Loucy (cell line): ENCODE data around the gene SHD.

Experiments used
- H2AFZ ChIP-seq: fragments of 200-600 bp; sonication (generic); 2 replicates; pipeline ENCODE4 v1.6.0; 2016; ENCODE audit warnings: antibody characterized with exemption, mild to moderate bottlenecking, low read length, moderate library complexity
- H3F3A ChIP-seq: fragments of 200-600 bp; 2 replicates; pipeline ENCODE4 v1.6.0; 2016; ENCODE audit warnings: antibody characterized with exemption, low read depth, mild to moderate bottlenecking
- H3K27me3 ChIP-seq: fragments of 200-600 bp; sonication (generic); 2 replicates; pipeline ENCODE4 v1.6.1; 2014; ENCODE audit warnings: low read length, mild to moderate bottlenecking; ENCODE audit not compliant: insufficient read depth, poor library complexity, severe bottlenecking
- H3K36me3 ChIP-seq: fragments of 200-600 bp; sonication (generic); 2 replicates; pipeline ENCODE4 v1.6.1; 2016; ENCODE audit warnings: low read length; ENCODE audit not compliant: insufficient read depth
- H3K4me1 ChIP-seq: fragments of 200-600 bp; sonication (generic); 2 replicates; pipeline ENCODE4 v1.5.1; 2014; ENCODE audit warnings: low read length, mild to moderate bottlenecking; ENCODE audit not compliant: insufficient read depth, poor library complexity, severe bottlenecking
- H3K4me2 ChIP-seq: fragments of 200-600 bp; sonication (generic); 2 replicates; pipeline ENCODE4 v1.6.0; 2014; ENCODE audit warnings: antibody characterized with exemption, low read length, low read depth, mild to moderate bottlenecking; ENCODE audit not compliant: poor library complexity, severe bottlenecking
- H3K4me3 ChIP-seq: fragments of 200-600 bp; sonication (generic); 2 replicates; pipeline ENCODE4 v1.5.1; 2014; ENCODE audit warnings: low read length, mild to moderate bottlenecking, mixed read lengths; ENCODE audit not compliant: poor library complexity, severe bottlenecking
- H3K79me2 ChIP-seq: fragments of 200-600 bp; sonication (generic); 2 replicates; pipeline ENCODE4 v1.6.1; 2014; ENCODE audit warnings: low read length; ENCODE audit not compliant: insufficient read depth
- H3K9ac ChIP-seq: fragments of 200-600 bp; sonication (generic); 2 replicates; pipeline ENCODE4 v1.6.0; 2014; ENCODE audit warnings: mild to moderate bottlenecking, low read depth, low read length, moderate library complexity; ENCODE audit not compliant: poor library complexity, severe bottlenecking
- H3K9me2 ChIP-seq: fragments of 200-600 bp; sonication (generic); replicated peaks from 2 replicates; pipeline ENCODE4 v1.6.1; 2016; ENCODE audit warnings: low read depth, low read length, mixed read lengths
- H3K9me3 ChIP-seq: fragments of 200-600 bp; sonication (generic); 2 replicates; pipeline ENCODE4 v1.6.1; 2014; ENCODE audit warnings: mild to moderate bottlenecking, antibody characterized with exemption, low read length, low read depth; ENCODE audit not compliant: insufficient read depth
- H4K20me1 ChIP-seq: fragments of 200-600 bp; sonication (generic); 2 replicates; pipeline ENCODE4 v1.6.0; 2014; ENCODE audit warnings: antibody characterized with exemption, low read length, mild to moderate bottlenecking; ENCODE audit not compliant: insufficient read depth, poor library complexity, severe bottlenecking
- EZH2phosphoT487 ChIP-seq: fragments of 200-600 bp; IDR thresholded peaks from 2 replicates; pipeline ENCODE4 v1.6.1; 2018; ENCODE audit warnings: antibody characterized with exemption, mild to moderate bottlenecking, moderate library complexity, borderline replicate concordance
- TF ChIP-seq, protein P1 (sequence below): fragments of 200-600 bp; sonication (generic); conservative IDR thresholded peaks from 2 replicates; pipeline ENCODE4 v1.5.1; 2014; ENCODE audit warnings: mild to moderate bottlenecking, antibody characterized with exemption, low read length

The SHD gene

DNA sequence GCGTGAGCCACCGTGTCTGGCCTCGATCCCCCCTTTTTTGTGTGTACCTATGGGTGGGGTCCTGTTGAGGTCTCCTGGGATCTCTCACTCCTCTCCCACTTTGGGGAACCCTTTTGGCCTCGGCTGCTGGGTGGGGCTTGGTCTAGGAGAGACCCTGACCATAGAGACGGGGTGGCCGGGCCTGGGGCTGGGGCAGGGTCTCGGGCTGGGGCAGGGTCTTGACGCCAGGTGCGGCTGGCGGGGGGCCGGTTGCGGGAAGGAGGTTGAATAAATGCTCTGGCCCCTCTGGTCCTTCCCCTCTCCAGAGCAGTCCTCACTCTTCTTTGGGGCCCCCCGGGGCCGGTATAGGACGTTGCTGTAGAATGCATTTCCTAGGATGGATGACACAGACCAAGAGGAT lies 13.4 kb downstream of the SHD start:
- no peak overlapping the region for H2AFZ ChIP-seq
- H3F3A ChIP-seq, result no peaks in the 10 kb centered on the region
- H3K27me3 ChIP-seq, result no peaks in the 10 kb centered on the region
- H4K20me1 ChIP-seq, result no peaks in the 10 kb centered on the region
- H3K4me3 ChIP-seq, result no peak overlapping the region
- H3K4me1 ChIP-seq, result no peaks in the 10 kb centered on the region
- H3K79me2 ChIP-seq, result no peaks in the 10 kb centered on the region
- no peak overlapping the region for H3K4me2 ChIP-seq
- H3K36me3 ChIP-seq, result no peaks in the 10 kb centered on the region
- no peak overlapping the region for H3K9ac ChIP-seq
- no peaks in the 10 kb centered on the region for H3K9me3 ChIP-seq
- no peaks in the 10 kb centered on the region for H3K9me2 ChIP-seq
- TF ChIP-seq, protein P1, sequence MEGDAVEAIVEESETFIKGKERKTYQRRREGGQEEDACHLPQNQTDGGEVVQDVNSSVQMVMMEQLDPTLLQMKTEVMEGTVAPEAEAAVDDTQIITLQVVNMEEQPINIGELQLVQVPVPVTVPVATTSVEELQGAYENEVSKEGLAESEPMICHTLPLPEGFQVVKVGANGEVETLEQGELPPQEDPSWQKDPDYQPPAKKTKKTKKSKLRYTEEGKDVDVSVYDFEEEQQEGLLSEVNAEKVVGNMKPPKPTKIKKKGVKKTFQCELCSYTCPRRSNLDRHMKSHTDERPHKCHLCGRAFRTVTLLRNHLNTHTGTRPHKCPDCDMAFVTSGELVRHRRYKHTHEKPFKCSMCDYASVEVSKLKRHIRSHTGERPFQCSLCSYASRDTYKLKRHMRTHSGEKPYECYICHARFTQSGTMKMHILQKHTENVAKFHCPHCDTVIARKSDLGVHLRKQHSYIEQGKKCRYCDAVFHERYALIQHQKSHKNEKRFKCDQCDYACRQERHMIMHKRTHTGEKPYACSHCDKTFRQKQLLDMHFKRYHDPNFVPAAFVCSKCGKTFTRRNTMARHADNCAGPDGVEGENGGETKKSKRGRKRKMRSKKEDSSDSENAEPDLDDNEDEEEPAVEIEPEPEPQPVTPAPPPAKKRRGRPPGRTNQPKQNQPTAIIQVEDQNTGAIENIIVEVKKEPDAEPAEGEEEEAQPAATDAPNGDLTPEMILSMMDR, result no peak
- no peak for TF ChIP-seq EZH2phosphoT487

DNA sequence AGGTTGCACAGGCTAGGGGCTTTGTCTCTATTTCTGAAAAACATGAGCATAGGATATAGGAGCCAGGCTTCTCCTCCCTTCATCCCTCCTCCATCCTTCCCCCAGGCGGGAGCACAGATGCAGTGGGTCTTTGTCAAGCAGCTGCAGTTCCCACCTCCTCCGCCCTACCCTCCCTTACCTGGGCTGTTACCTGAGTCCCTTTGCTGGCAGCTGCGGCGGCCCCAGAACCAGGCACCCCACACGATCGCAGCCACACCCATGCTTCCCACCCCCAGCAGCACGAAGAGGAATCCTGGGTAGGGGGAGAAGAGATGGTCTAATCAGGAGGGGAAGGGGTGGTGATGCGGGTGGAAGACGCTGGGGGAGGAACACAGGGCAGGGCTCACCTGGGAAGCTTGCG lies 15.3 kb downstream of the SHD start:
- no peaks in the 10 kb centered on the region for H3K9me3 ChIP-seq
- H2AFZ ChIP-seq, result no peak overlapping the region
- no peak overlapping the region for H3K4me3 ChIP-seq
- H3K9me2 ChIP-seq, result no peaks in the 10 kb centered on the region
- no peaks in the 10 kb centered on the region for H3F3A ChIP-seq
- H3K79me2 ChIP-seq, result no peaks in the 10 kb centered on the region
- H4K20me1 ChIP-seq, result no peaks in the 10 kb centered on the region
- no peaks in the 10 kb centered on the region for H3K4me1 ChIP-seq
- no peak overlapping the region for H3K4me2 ChIP-seq
- H3K36me3 ChIP-seq, result no peaks in the 10 kb centered on the region
- TF ChIP-seq EZH2phosphoT487, result no peak
- TF ChIP-seq, protein P1, result no peak
- H3K9ac ChIP-seq, result no peak overlapping the region
- no peaks in the 10 kb centered on the region for H3K27me3 ChIP-seq

DNA sequence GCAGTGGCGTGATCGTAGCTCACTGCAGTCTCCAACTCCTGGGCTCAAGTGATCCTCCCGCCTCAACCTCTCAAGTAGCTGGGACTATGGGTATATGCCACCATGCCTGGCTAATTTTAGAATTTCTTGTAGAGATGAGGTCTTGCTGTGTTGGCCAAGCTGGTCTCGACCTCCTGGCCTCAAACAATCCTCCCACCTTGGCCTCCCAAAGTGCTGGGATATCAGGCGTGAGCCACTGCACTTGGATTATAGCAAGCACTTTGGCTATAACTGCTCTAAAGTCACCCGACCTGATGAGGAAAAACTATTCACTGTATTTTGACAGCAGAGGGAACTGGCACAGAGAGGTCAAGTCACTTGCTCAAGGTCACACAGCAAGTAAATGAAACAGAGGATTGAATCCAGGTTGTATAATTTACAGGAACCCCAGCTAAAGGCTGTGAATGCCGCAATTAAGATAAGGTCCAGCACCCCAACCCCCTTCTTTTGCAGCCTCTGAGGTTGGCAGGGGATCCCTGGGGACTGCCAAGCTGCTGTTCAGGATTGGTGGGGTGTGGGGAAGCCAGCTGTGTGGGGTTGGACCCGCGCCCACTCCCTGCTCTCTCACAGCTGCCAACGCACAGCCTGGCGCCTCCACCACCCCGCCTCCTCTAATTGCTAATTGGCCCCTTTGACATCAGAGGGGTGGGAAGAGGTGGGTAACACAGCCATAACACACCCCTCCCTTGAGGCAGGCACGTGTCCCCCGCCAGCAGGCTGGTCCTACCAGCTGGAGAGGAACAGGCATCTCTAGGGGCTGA lies 17.1 kb downstream of the SHD start:
- Histone ChIP-seq H3F3A (no peaks in the 10 kb centered on the region), H3K4me1 (no peaks in the 10 kb centered on the region), H4K20me1 (no peaks in the 10 kb centered on the region), H3K4me2 (no peak overlapping the region), H3K27me3 (no peaks in the 10 kb centered on the region), H3K9ac (no peak overlapping the region), H3K4me3 (no peak overlapping the region), H3K9me2 (no peaks in the 10 kb centered on the region), H2AFZ (no peak overlapping the region), H3K9me3 (no peaks in the 10 kb centered on the region), H3K36me3 (no peaks in the 10 kb centered on the region), H3K79me2 (no peaks in the 10 kb centered on the region)
- no peak for TF ChIP-seq EZH2phosphoT487
- TF ChIP-seq, protein P1, result no peak
